Stimulated activated CD8-positive, alpha-beta memory T cell treated with anti-CD3 and anti-CD28 coated beads, Interleukin-7, amount 100 ng/mL, for 4 hours (primary cell): Measurements from ENCODE around the gene MRPL48.
"Not testable (repeated sequence)": the region's sequence is repeated elsewhere in the genome, so short reads cannot be mapped to it uniquely, and the experiment has no call there.

Experiments used
- DNase-seq, 2 donors: peaks; one replicate each; pipeline ENCODE4 v3.0.0-alpha.2; 2020; ENCODE audit warnings: low read depth in 2 of 2

Gene MRPL48

GRCh38 chr11:73779084-73779902, 8.4 kb upstream of the MRPL48 start:
- DNase-seq, result peak; percentile 95 to 97

GRCh38 chr11:73781303-73781702, 6.4 kb upstream of the MRPL48 start:
- no peak for DNase-seq

DNA sequence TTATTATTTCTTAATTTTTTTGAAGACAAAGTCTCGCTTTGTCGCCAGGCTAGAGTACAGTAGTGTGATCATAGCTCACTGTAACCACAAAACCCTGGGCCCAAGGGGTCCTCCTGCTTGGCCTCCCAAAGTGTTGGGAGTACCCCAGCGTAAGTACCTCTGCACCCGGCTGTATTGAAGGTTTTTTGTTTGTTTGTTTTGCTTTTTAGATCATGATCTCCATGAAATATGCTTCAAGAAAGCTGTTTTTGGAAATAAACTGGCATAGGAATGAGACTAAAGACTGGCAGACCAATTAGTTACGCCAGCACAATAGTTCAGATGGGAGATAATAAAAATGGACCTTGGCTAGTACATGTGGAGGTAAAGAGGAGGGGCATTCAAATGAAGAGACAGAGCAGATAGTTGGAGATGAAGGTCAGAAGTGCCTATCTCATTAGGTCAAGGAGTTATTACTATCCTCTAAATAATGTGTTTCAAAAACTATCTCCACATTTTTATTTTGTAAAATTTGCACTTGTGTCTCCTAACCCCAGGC, 4.1 kb upstream of the MRPL48 start:
- DNase-seq, result no peak

DNA sequence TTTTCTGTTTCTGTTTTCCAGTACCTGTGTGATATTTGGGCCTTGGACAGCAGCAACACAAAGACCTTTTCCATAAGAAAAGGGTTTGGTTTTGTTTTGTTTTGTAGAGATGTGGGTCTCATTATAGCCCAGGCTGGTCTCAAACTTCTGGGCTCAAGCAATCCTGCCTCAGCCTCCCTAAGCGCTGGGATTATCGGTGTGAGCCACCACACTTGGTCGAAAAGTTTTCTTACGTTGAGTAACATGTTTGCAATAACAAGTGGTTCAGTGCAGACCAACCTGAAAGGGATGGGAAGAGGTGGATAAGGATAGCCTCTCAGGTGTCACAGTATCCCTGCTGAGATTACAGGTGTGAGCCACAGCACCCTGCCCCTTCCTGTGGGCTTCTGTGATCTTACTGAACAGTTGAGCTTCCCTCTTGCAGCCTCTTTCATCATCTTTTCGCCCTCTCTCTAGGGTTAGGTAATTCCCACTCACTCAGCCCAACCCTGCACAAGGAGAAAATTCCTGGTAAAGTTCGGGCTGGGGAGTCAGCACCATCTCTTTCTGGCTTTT, 3.5 kb upstream of the MRPL48 start:
- DNase-seq, result no peak

GRCh38 chr11:73784734-73785133, 2.9 kb upstream of the MRPL48 start:
- DNase-seq, result no peak

GRCh38 chr11:73785467-73785866, 2.2 kb upstream of the MRPL48 start:
- DNase-seq, result not testable (repeated sequence)

DNA sequence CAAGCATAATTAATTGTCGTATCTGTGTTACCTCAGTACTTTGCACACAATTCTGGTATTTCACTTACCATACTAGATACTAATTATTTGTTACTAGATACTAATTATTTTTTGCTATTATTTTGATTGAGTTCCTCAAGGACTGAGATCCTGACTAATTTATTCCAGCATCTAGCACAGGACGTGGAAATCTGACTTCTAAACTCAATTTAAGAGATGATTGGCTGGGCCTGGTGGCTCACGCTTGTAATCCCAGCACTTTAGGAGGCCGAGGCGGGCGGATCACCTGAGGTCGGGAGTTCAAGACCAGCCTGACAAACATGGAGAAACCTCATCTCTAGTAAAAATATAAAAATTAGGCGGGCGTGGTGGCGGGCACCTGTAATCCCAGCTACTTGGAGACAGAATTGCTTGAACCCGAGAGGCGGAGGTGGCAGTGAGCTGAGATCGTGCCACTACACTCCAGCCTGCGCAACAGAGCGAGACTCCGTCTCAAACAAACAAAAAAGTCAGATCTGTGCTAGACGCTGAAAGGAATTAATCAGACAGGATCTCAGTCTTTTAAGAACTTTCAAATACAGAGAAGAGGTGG, 527 bp upstream of the MRPL48 start:
- no peak for DNase-seq

GRCh38 chr11:73789279-73789670, 1.6 kb downstream of the MRPL48 start:
- DNase-seq, result no peak

DNA sequence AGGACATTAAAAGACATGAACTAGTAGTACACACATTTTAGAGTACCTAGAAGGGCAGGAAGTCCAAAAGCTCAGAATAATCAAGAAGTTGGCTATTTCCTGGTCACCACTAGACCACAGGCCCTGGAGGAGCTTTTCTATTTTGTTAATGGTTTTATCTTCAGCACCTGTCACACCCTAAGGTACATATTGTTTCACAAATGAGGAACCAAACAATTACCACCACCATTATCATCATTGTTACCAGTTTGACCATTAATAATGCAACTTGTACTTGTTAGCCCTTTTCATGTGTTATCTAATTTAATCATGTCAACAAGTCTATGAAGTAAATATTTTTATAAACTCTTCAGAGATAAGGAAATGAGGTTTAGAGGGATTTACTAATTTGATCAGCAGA, 4.9 kb downstream of the MRPL48 start:
- no peak for DNase-seq

- no peak for DNase-seq
These were observed 8.4 kb downstream of the MRPL48 start for GRCh38 chr11:73795925-73796632.

- no peak for DNase-seq
These were observed 9.8 kb downstream of the MRPL48 start for GRCh38 chr11:73797457-73797856.

DNA sequence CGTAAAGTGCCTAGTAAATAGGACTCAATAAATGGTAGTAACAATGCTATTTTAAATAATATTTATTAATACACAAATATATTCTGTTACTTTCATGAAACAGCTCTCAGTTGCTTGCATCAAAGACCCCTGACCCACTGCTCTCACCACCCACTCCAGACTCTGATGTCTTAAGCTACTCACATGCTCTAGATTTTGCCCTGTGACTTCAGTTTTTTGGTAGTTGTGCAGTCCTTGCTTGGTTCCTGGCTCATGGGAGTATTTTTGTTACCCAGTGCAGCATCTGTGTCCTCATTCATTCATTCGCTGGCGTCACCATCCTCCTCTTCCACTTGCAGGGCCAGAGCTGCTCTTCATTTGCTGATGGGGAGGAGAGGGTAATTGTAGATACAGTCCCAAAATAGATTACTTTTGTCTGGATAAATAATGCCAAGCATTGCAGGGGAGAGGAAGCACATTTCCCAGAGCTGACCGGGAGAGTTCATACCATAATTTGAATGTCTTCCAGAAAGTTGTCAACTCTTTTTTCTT, 12.7 kb downstream of the MRPL48 start:
- DNase-seq, result no peak

DNA sequence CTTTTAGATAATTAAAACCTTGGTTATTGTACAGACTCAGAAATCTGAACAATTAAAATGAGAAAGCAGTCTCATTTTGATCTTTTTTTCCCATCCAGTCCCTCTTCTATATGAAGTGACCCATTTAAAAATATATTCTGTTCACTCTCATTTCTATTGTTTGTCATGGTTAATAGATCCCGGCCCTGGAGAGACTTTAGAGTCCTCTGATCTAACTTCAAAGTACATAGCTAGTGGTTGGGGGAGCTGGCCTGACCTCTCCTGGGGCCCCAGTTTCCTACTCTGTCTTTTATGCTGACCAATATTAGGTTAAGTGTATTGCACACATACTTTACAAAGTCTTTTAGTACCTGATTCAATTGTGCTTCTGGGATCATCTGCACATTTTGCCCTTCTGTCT, 13.5 kb downstream of the MRPL48 start:
- DNase-seq, result no peak

- no peak for DNase-seq
These were observed 17.0 kb downstream of the MRPL48 start for GRCh38 chr11:73804712-73805111.

DNA sequence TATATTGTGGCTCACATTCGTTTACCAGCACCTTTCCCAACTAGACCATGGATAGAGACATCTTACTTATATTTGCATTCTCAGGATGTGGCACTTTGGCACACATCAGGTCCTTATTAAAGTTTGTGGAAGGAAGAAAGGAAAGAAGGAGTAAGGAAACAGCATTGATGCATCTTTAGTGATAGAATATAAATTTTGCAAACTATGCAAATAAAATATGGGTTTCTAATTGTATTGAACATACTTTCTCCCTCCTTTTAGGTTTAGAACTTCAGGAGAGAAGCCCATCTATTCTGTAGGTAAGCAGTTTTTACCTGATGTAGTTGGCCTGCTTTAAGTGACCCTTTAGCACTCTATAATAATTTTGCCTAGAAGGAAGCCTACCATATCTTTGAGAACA, 20.4 kb downstream of the MRPL48 start:
- no peak for DNase-seq

GRCh38 chr11:73810637-73811036, 23.0 kb downstream of the MRPL48 start:
- DNase-seq, result no peak

DNA sequence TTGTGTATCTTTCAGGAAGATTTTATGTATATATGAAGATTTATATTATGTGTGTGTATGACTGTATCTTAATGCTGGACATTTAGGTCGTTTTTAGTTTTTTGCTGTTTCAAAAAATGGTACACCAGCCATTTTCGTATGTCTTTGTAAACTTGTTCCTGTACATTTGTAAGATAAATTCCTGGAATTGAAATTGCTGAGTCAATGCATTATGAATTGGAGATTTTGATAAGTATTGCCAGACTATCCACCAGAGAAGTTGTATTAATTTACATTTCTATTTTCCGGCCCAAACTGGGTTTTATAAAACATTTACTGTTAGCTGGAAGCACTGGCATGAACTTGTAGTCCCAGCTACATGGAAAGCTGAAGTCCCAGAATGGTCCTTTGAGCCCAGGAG, 24.6 kb downstream of the MRPL48 start:
- no peak for DNase-seq

DNA sequence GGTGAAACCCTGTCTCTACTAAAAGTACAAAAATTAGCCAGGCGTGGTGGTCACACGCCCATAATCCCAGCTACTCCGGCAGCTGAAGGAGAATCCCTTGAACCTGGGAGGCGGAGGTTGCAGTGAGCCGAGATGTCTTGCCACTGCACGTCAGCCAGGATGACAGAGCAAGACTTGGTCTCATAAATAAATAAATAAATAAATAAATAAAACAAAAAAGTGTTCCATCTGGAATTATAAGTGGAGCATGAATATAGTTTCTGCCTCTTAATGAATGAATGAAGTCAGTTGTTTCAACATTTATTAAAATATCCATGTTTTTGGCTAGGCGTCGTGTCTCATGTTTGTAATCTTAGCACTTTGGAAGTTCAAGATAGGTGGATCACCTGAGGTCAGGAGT, 27.1 kb downstream of the MRPL48 start:
- no peak for DNase-seq

DNA sequence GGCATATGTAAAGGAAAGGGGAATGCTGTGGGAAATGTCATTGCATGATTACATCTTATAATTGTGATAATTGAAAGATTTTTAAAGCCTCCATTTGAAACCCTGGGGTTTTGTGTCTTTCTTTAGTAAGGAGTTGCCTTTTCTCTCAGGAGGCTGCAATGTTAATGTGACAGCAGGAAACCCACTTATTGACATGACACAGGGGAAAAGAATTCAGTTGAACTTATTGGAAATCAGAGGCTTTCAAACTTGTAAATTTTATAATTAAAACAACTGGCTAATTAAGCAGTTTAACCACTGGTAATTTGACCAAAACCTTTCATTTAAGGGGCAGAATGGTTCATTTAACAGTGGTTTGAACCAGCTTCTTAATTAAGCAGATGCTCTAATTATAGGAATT, 31.2 kb downstream of the MRPL48 start:
- DNase-seq, result no peak

DNA sequence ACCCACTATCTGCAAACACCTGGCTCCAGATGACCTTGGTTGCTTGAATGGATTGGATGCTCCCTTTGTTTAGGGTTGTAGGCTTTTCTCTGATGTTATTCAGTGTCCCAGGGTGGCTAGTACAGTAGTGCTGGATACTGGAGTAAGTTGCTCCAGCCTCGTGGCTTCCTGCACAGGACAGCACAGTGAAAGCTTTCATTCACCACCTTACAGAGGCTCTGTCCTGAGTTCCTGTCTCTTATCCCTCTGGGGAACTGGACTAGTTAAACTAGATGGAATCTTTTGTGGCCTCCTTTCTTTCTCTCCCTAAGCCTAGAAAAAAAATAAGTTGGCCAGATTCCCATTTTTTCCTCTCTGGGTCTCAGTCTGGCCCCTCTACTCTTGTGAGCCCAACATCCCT, 42.6 kb downstream of the MRPL48 start:
- no peak for DNase-seq

DNA sequence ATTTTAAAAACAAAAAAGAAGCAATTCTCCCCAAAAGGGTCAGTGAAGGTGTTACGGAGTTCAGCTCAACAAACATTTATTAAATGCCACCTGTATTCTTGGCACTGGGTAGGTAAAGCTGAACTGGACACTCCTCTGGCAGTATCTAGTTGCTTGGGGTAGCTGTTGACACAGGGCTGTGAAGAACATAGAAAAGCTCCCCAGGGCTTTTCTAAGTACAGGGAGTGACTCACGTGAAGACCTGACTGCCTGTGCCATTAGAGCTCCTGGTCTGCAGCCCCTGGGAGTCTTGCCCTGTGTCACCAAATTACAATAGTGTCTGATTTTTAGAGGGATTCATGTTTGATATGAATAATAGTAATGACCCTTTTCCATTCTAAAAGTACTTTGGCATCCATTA, 45.4 kb downstream of the MRPL48 start:
- DNase-seq, result no peak

- no peak for DNase-seq
These were observed 50.9 kb downstream of the MRPL48 start for GRCh38 chr11:73838443-73839122.
